AG08395 (cell line): ENCODE results near the gene SRGAP3.

ENCODE experiments used
- DNase-seq: peaks from one replicate; pipeline ENCODE4 v3.0.0; 2012; ENCODE audit warnings: mixed read lengths, low spot score

The SRGAP3 gene

GRCh38 chr3:9015250-9015649, 234.2 kb downstream of the SRGAP3 start:
- DNase-seq = no peak

GRCh38 chr3:9013782-9014563, 235.5 kb downstream of the SRGAP3 start:
- peak; percentile 24 for DNase-seq

- no peak for DNase-seq
Observed at GRCh38 chr3:9012521-9012920, 236.9 kb downstream of the SRGAP3 start.

GRCh38 chr3:9009976-9010545, 239.4 kb downstream of the SRGAP3 start:
- DNase-seq = no peak

GRCh38 chr3:9008550-9009255, 240.7 kb downstream of the SRGAP3 start:
- peak; percentile 84 for DNase-seq

- no peak for DNase-seq
Observed at GRCh38 chr3:9007928-9008327, 241.5 kb downstream of the SRGAP3 start.

GRCh38 chr3:9007213-9007612, 242.2 kb downstream of the SRGAP3 start:
- DNase-seq = no peak

- DNase-seq = no peak
Observed at GRCh38 chr3:9000041-9000440, 249.4 kb downstream of the SRGAP3 start.

GRCh38 chr3:8997151-8997550, 252.3 kb downstream of the SRGAP3 start:
- no peak for DNase-seq

- DNase-seq = peak; percentile 74
Observed at GRCh38 chr3:8996681-8997121, 252.7 kb downstream of the SRGAP3 start.

- DNase-seq = no peak
Observed at GRCh38 chr3:8996216-8996615, 253.2 kb downstream of the SRGAP3 start.

GRCh38 chr3:8994226-8994625, 255.2 kb downstream of the SRGAP3 start:
- DNase-seq = no peak

GRCh38 chr3:8993331-8993730, 256.1 kb downstream of the SRGAP3 start:
- DNase-seq = no peak

- DNase-seq = no peak
Observed at GRCh38 chr3:8992854-8993253, 256.6 kb downstream of the SRGAP3 start.

- DNase-seq = no peak
Observed at GRCh38 chr3:8992199-8992598, 257.2 kb downstream of the SRGAP3 start.

- DNase-seq = peak; percentile 88
Observed at GRCh38 chr3:8990266-8991215, 258.9 kb downstream of the SRGAP3 start.

- DNase-seq = no peak
Observed at GRCh38 chr3:8988791-8989558, 260.5 kb downstream of the SRGAP3 start.

GRCh38 chr3:8988384-8988655, 261.1 kb downstream of the SRGAP3 start:
- DNase-seq = no peak

- peak; percentile 85 for DNase-seq
Observed at GRCh38 chr3:8987645-8988383, 261.6 kb downstream of the SRGAP3 start.

GRCh38 chr3:8987226-8987625, 262.2 kb downstream of the SRGAP3 start:
- no peak for DNase-seq

- no peak for DNase-seq
Observed at GRCh38 chr3:8986741-8987140, 262.7 kb downstream of the SRGAP3 start.
